GM06990 (cell line): Measurements from ENCODE around the gene MEIOSIN.

Source experiments
- DNase-seq: peaks from one replicate; pipeline ENCODE4 v3.0.0-alpha.2; 2011; ENCODE audit not compliant: insufficient read length; ENCODE audit errors: extremely low read depth
- H3K27me3 ChIP-seq: replicated peaks from 2 replicates; pipeline ENCODE4 v1.6.0; 2011; ENCODE audit warnings: low read length; ENCODE audit not compliant: control insufficient read depth, insufficient read depth
- H3K36me3 ChIP-seq: 2 replicates; pipeline ENCODE4 v1.5.1; 2011; ENCODE audit warnings: low read length; ENCODE audit not compliant: control insufficient read depth, insufficient read depth
- H3K4me3 ChIP-seq: replicated peaks from 2 replicates; pipeline ENCODE4 v1.5.1; 2011; ENCODE audit warnings: low read depth, mild to moderate bottlenecking, control low read depth, low read length
- CTCF ChIP-seq: IDR thresholded peaks from 2 replicates; pipeline ENCODE4 v1.5.1; 2011; ENCODE audit warnings: low read length, control low read depth, mild to moderate bottlenecking, inconsistent platforms; ENCODE audit not compliant: insufficient read depth, poor library complexity, severe bottlenecking

Gene MEIOSIN

GRCh38 chr19:45752639-45753038 lies 19.4 kb downstream of the MEIOSIN start:
- no peaks in the 10 kb centered on the region; the same call in 1 of the 2 replicates for H3K27me3 ChIP-seq
- no peak for DNase-seq
- H3K4me3 ChIP-seq = no peak overlapping the region
- H3K36me3 ChIP-seq = no peaks in the 10 kb centered on the region
- no peak for TF ChIP-seq CTCF

- Histone ChIP-seq H3K27me3 (no peaks in the 10 kb centered on the region; the same call in 1 of the 2 replicates), H3K4me3 (no peak overlapping the region), H3K36me3 (no peaks in the 10 kb centered on the region)
- peak; percentile 32 for TF ChIP-seq CTCF
- no peak for DNase-seq
Observed at GRCh38 chr19:45753548-45753947, 20.3 kb downstream of the MEIOSIN start.

GRCh38 chr19:45754323-45754722 lies 21.1 kb downstream of the MEIOSIN start:
- DNase-seq = no peak
- Histone ChIP-seq H3K4me3 (no peak overlapping the region), H3K27me3 (no peaks in the 10 kb centered on the region; the same call in none of the 2 replicates), H3K36me3 (no peaks in the 10 kb centered on the region)
- no peak for TF ChIP-seq CTCF

DNA sequence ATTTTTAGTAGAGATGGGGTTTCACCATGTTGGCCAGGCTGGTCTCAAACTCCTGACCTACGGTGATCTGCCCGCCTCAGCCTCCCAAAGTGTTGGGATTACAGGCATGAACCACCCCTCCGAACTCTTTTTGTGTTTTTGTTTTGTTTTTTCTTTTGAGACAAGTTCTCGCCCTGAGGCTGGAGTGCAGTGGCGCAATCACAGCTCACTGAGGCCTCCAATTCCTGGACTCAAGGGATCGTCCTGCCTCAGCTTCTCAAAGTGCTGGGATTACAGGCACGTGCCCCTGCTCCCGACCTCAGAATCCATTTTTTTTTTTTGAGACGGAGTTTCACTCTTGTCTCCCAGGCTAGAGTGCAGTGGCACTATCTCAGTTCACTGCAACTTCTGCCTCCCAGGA lies 24.5 kb downstream of the MEIOSIN start:
- H3K36me3 ChIP-seq = no peaks in the 10 kb centered on the region
- H3K4me3 ChIP-seq = no peak overlapping the region
- H3K27me3 ChIP-seq = no peaks in the 10 kb centered on the region; the same call in none of the 2 replicates
- TF ChIP-seq CTCF = no peak
- no peak for DNase-seq

DNA sequence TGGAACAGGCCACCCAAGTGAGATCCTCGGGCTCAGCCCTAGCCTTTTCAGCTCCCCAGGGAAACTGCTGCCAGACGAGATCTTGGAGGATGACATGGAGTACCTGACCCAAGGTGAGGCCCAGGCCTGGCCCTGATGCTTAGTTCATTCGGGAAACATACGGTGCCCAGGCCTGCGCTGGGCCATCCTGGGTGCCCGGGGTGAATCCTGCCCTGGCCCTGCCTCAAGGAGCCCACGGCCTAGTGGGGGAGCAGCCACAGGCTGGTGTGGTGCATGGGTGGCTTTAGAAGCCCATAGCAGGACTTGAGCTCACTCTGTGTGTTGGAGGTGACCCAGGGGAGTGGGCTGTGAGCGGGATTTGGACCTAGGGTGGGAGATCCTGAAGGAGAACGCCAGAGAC lies 25.7 kb downstream of the MEIOSIN start:
- H3K4me3 ChIP-seq = no peak overlapping the region
- DNase-seq = no peak
- H3K27me3 ChIP-seq = no peaks in the 10 kb centered on the region; the same call in none of the 2 replicates
- no peak for TF ChIP-seq CTCF
- no peaks in the 10 kb centered on the region for H3K36me3 ChIP-seq

- DNase-seq = no peak
- no peaks in the 10 kb centered on the region; the same call in 1 of the 2 replicates for H3K36me3 ChIP-seq
- no peaks in the 10 kb centered on the region; the same call in 1 of the 2 replicates for H3K27me3 ChIP-seq
- TF ChIP-seq CTCF = no peak
- no peak overlapping the region for H3K4me3 ChIP-seq
Observed at GRCh38 chr19:45761714-45762113, 28.5 kb downstream of the MEIOSIN start.
